Activated CD8-positive, alpha-beta T cell treated with anti-CD3 and anti-CD28 coated beads, Interleukin-2, amount 10 ng/mL, durations not matched to agents 7 days and 5 days (primary cell): ENCODE results near the gene MSH2. TPM values are rescaled to one million over a fixed set of nuclear protein-coding genes. Genes with fewer than 3 reads are reported as not detected.

Source experiments
- ATAC-seq: fragments of 150-1000 bp; cut with Tn5 transposase; one replicate; pipeline ENCODE4 v1.10.0; 2021; ENCODE audit warnings: moderate library complexity
- CTCF ChIA-PET: fragments of 350-600 bp; sonication (Branson Sonifier 250); formaldehyde crosslinking; loops from one replicate; lab custom pipeline; 2021; ENCODE audit warnings: antibody characterized with exemption; lab: Charles Lee
- POLR2A ChIA-PET: fragments of 350-600 bp; sonication (Branson Sonifier 250); formaldehyde crosslinking; loops from one replicate; lab custom pipeline; 2021; ENCODE audit warnings: antibody characterized with exemption; lab: Charles Lee
- DNase-seq: peaks from one replicate; pipeline ENCODE4 v3.0.0-alpha.2; 2020
- H3K27ac Mint-ChIP-seq: one replicate; pipeline ENCODE4 v1.8.0; 2021; ENCODE audit warnings: mild to moderate bottlenecking, mixed read lengths
- H3K27me3 Mint-ChIP-seq: one replicate; pipeline ENCODE4 v1.8.0; 2021; ENCODE audit warnings: low read depth, mixed read lengths
- H3K36me3 Mint-ChIP-seq: one replicate; pipeline ENCODE4 v1.8.0; 2021; ENCODE audit warnings: low read depth, mixed read lengths
- H3K4me1 Mint-ChIP-seq: one replicate; pipeline ENCODE4 v1.8.0; 2021; ENCODE audit warnings: low read depth, mixed read lengths
- H3K4me3 Mint-ChIP-seq: one replicate; pipeline ENCODE4 v1.8.0; 2021; ENCODE audit warnings: mild to moderate bottlenecking, mixed read lengths
- H3K9me3 Mint-ChIP-seq: one replicate; pipeline ENCODE4 v1.8.0; 2022; ENCODE audit warnings: mixed read lengths; ENCODE audit not compliant: insufficient read depth
- microRNA-seq: library from miRNA; unstranded; fragments of <30 nt; microRNA quantifications from one replicate; pipeline ENCODE4 v1.2.0, GENCODE V29; 2022
- total RNA-seq, 2 experiments: library from RNA; stranded (reverse); gene quantifications; one replicate each; pipeline ENCODE4 v1.2.3, GENCODE V29; 2021

The MSH2 gene
- total RNA-seq, 2 experiments from 2014 or later, result 52.5 to 59.3 TPM

GRCh38 chr2:47521666-47522285 lies 118.8 kb downstream of the MSH2 start:
- peak overlapping the region; percentile 94 for H3K27ac Mint-ChIP-seq

GRCh38 chr2:47525167-47525566 lies 122.2 kb downstream of the MSH2 start:
- ChIA-PET POLR2A (no interaction called here), CTCF (interaction anchor here (1.8 kb wide), 1 partner anchor 243 kb away, joined by 4 read pairs; no protein-coding TSS in a partner anchor)
- peaks cover 16% of the 10 kb centered on the region for H3K4me1 Mint-ChIP-seq
- no peaks in the 10 kb centered on the region for H3K9me3 Mint-ChIP-seq
- H3K4me3 Mint-ChIP-seq, result no peak overlapping the region
- ATAC-seq, result no peak
- H3K27me3 Mint-ChIP-seq, result peaks cover 2% of the 10 kb centered on the region
- H3K36me3 Mint-ChIP-seq, result peaks cover 2% of the 10 kb centered on the region
- no peak overlapping the region for H3K27ac Mint-ChIP-seq
- no peak for DNase-seq

More at GRCh38 chr2:47521666-47522285, 118.8 kb downstream of the MSH2 start:
- no peak for DNase-seq
- ATAC-seq, result no peak
- ChIA-PET POLR2A (interaction anchor here (0.8 to 1.6 kb wide), 3 partner anchors 16 to 36 kb away, joined by 3 to 11 read pairs (median 4); no protein-coding TSS in a partner anchor), CTCF (interaction anchor here (1.1 to 3.6 kb wide), 8 partner anchors 11 to 246 kb away, joined by 3 to 17 read pairs (median 6); no protein-coding TSS in a partner anchor)
- Mint-ChIP-seq H3K9me3 (no peaks in the 10 kb centered on the region), H3K36me3 (peaks cover 2% of the 10 kb centered on the region), H3K4me1 (peaks cover 36% of the 10 kb centered on the region), H3K4me3 (peak overlapping the region; percentile 81), H3K27me3 (peaks cover 2% of the 10 kb centered on the region)

- ATAC-seq (no peak), DNase-seq (no peak)
- H3K27ac Mint-ChIP-seq, result no peak overlapping the region
- ChIA-PET POLR2A (interaction anchor here (0.6 kb wide), 1 partner anchor 280 kb away, joined by 3 read pairs; no protein-coding TSS in a partner anchor), CTCF (no interaction called here)
- no peaks in the 10 kb centered on the region for H3K36me3 Mint-ChIP-seq
- no peaks in the 10 kb centered on the region for H3K4me1 Mint-ChIP-seq
- no peak overlapping the region for H3K4me3 Mint-ChIP-seq
- peaks cover 2% of the 10 kb centered on the region for H3K27me3 Mint-ChIP-seq
- H3K9me3 Mint-ChIP-seq, result no peaks in the 10 kb centered on the region
These were observed 125.5 kb downstream of the MSH2 start for GRCh38 chr2:47528455-47528854.

GRCh38 chr2:47528874-47529273 lies 125.9 kb downstream of the MSH2 start:
- no peaks in the 10 kb centered on the region for H3K9me3 Mint-ChIP-seq
- POLR2A ChIA-PET, result no interaction called here

GRCh38 chr2:47530105-47530760 lies 127.3 kb downstream of the MSH2 start:
- Mint-ChIP-seq H3K9me3 (no peaks in the 10 kb centered on the region), H3K27ac (no peak overlapping the region), H3K4me3 (no peak overlapping the region), H3K36me3 (no peaks in the 10 kb centered on the region), H3K4me1 (no peaks in the 10 kb centered on the region), H3K27me3 (no peaks in the 10 kb centered on the region)
- ATAC-seq (no peak), DNase-seq (no peak)
- CTCF ChIA-PET, result no interaction called here
- POLR2A ChIA-PET, result interaction anchor here (0.7 kb wide), 1 partner anchor 220 kb away, joined by 3 read pairs; no protein-coding TSS in a partner anchor

More at GRCh38 chr2:47528874-47529273, 125.9 kb downstream of the MSH2 start:
- no peaks in the 10 kb centered on the region for H3K36me3 Mint-ChIP-seq
- CTCF ChIA-PET, result no interaction called here
- H3K4me3 Mint-ChIP-seq, result no peak overlapping the region
- no peaks in the 10 kb centered on the region for H3K4me1 Mint-ChIP-seq
- ATAC-seq (no peak), DNase-seq (no peak)
- H3K27me3 Mint-ChIP-seq, result peaks cover 1% of the 10 kb centered on the region
- H3K27ac Mint-ChIP-seq, result no peak overlapping the region

GRCh38 chr2:47531378-47532042 lies 128.6 kb downstream of the MSH2 start:
- ChIA-PET CTCF (no interaction called here), POLR2A (no interaction called here)
- Mint-ChIP-seq H3K27ac (no peak overlapping the region), H3K36me3 (no peaks in the 10 kb centered on the region), H3K9me3 (no peaks in the 10 kb centered on the region), H3K4me1 (no peaks in the 10 kb centered on the region), H3K4me3 (no peak overlapping the region), H3K27me3 (no peaks in the 10 kb centered on the region)
- ATAC-seq (no peak), DNase-seq (no peak)

Small RNAs within 50 kb of the gene (microRNA-seq; reads per million reads assigned to microRNA genes)
- not detected for gene MIR559

Other genes starting within 250 kb of the MSH2 start
- gene STPG4, start 247.8 kb upstream of the MSH2 start, total RNA-seq, result under 1 TPM in 1 of 2 experiments, not detected in 1; 0.21 TPM
- 100 to 1,000 TPM; 439 to 472 TPM for gene CALM2, start 226.6 kb upstream of the MSH2 start, total RNA-seq
- not detected for gene EPCAM, start 33.8 kb upstream of the MSH2 start, total RNA-seq
- under 1 TPM; 0.16 to 0.31 TPM for gene KCNK12, start 167.8 kb downstream of the MSH2 start, total RNA-seq